Measurements from ENCODE around the gene CA10. TPM values are rescaled to one million over a fixed set of nuclear protein-coding genes. Genes with fewer than 3 reads are reported as not detected.

Gene CA10
- total RNA-seq, 2 experiments from 2014 or later = not detected

DNA sequence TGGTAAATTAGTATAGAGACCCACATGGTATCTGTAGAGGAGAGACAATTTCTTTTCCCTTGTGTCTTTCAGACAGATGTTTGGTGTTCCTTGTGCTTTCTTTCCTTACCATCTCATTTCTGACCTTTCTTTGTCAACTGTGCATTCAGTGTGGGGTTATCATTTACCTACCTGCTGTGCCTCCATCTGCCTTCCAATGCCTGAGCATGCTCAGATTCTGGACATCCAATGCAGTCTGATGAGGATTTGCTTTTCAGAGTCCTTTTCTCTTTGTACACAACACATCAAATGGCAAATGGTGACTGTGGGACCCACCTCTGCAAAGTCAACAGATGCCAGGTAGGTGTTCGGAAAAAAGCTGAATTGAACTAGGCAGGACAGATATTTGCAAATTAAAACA, 364.8 kb downstream of the CA10 start:
- POLR2A ChIA-PET = no interaction called here
- H3K36me3 ChIP-seq (ENCODE audit: insufficient read depth, low read length) = no peaks in the 10 kb centered on the region
- ATAC-seq (ENCODE audit: poor library complexity) (no peak), DNase-seq (no peak)
- H3K4me1 Mint-ChIP-seq (ENCODE audit: low read depth) = no peaks in the 10 kb centered on the region
- peaks cover 0 to 3% of the 10 kb centered on the region in 2 experiments for H3K27me3 ChIP-seq (ENCODE audit: control insufficient read depth in 1 of 2, insufficient read depth in 2 of 2, low read length in 2 of 2)
- no peaks in the 10 kb centered on the region for H3K4me1 ChIP-seq (ENCODE audit: insufficient read depth, low read length)
- peaks cover 56% of the 10 kb centered on the region for H3K27me3 Mint-ChIP-seq
- CTCF ChIA-PET = no interaction called here
- TF ChIP-seq, protein P1, sequence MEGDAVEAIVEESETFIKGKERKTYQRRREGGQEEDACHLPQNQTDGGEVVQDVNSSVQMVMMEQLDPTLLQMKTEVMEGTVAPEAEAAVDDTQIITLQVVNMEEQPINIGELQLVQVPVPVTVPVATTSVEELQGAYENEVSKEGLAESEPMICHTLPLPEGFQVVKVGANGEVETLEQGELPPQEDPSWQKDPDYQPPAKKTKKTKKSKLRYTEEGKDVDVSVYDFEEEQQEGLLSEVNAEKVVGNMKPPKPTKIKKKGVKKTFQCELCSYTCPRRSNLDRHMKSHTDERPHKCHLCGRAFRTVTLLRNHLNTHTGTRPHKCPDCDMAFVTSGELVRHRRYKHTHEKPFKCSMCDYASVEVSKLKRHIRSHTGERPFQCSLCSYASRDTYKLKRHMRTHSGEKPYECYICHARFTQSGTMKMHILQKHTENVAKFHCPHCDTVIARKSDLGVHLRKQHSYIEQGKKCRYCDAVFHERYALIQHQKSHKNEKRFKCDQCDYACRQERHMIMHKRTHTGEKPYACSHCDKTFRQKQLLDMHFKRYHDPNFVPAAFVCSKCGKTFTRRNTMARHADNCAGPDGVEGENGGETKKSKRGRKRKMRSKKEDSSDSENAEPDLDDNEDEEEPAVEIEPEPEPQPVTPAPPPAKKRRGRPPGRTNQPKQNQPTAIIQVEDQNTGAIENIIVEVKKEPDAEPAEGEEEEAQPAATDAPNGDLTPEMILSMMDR (IDR thresholded peaks at IDR 0.05) = no peak
- no peak overlapping the region for H3K4me3 ChIP-seq (ENCODE audit: low read length)
- H3K27ac ChIP-seq (ENCODE audit: low read depth in 1 of 2, low read length in 2 of 2) = no peak overlapping the region
- H3K27ac Mint-ChIP-seq = no peak overlapping the region
- no peaks in the 10 kb centered on the region for H3K36me3 Mint-ChIP-seq (ENCODE audit: low read depth)
- intact Hi-C loops (cut with DNase I, micrococcal nuclease) = no loop called here
- H3K9me3 Mint-ChIP-seq = no peaks in the 10 kb centered on the region
- H3K4me3 Mint-ChIP-seq = no peak overlapping the region
- H3K9me3 ChIP-seq (ENCODE audit: control insufficient read depth in 1 of 2, insufficient read depth in 1 of 2, low read length in 2 of 2) = peaks cover 0 to 9% of the 10 kb centered on the region in 2 experiments

DNA sequence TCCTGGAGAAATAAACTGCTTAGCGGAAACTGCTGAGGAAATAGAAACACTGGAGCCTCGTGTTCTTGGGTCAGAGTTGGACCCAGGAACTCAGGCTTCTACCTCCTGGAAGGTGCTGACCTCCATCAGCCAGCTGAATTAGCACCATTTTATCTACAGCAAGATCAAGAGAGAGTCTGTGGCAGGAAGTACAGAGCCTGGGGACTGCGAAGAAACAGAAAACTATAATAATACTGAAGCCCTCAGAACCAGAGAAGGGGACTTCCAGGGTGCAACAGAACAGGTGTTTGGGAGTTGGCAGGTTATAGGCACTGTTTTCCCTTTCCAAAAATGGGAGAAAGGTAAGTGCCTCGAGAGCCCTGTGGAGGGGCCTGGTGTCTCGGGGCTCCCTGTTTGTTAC, 379.7 kb downstream of the CA10 start:
- no peaks in the 10 kb centered on the region for H3K9me3 Mint-ChIP-seq
- no peaks in the 10 kb centered on the region for H3K4me1 Mint-ChIP-seq (ENCODE audit: low read depth)
- ChIA-PET CTCF (no interaction called here), POLR2A (no interaction called here)
- no peaks in the 10 kb centered on the region for H3K36me3 ChIP-seq (ENCODE audit: insufficient read depth, low read length)
- peaks cover 0 to 4% of the 10 kb centered on the region in 2 experiments for H3K9me3 ChIP-seq (ENCODE audit: control insufficient read depth in 1 of 2, insufficient read depth in 1 of 2, low read length in 2 of 2)
- no peaks in the 10 kb centered on the region for H3K36me3 Mint-ChIP-seq (ENCODE audit: low read depth)
- no peak overlapping the region for H3K27ac ChIP-seq (ENCODE audit: low read depth in 1 of 2, low read length in 2 of 2)
- no peak overlapping the region for H3K4me3 Mint-ChIP-seq
- H3K27me3 Mint-ChIP-seq = peaks cover 36% of the 10 kb centered on the region
- H3K27ac Mint-ChIP-seq = no peak overlapping the region
- ATAC-seq (ENCODE audit: poor library complexity) = no peak
- DNase-seq = no peak
- TF ChIP-seq, protein P1 (IDR thresholded peaks at IDR 0.05) = no peak
- peaks cover 0 to 2% of the 10 kb centered on the region in 2 experiments for H3K27me3 ChIP-seq (ENCODE audit: control insufficient read depth in 1 of 2, insufficient read depth in 2 of 2, low read length in 2 of 2)
- H3K4me3 ChIP-seq (ENCODE audit: low read length) = no peak overlapping the region
- intact Hi-C loops (cut with DNase I, micrococcal nuclease) = no loop called here
- no peaks in the 10 kb centered on the region for H3K4me1 ChIP-seq (ENCODE audit: insufficient read depth, low read length)

DNA sequence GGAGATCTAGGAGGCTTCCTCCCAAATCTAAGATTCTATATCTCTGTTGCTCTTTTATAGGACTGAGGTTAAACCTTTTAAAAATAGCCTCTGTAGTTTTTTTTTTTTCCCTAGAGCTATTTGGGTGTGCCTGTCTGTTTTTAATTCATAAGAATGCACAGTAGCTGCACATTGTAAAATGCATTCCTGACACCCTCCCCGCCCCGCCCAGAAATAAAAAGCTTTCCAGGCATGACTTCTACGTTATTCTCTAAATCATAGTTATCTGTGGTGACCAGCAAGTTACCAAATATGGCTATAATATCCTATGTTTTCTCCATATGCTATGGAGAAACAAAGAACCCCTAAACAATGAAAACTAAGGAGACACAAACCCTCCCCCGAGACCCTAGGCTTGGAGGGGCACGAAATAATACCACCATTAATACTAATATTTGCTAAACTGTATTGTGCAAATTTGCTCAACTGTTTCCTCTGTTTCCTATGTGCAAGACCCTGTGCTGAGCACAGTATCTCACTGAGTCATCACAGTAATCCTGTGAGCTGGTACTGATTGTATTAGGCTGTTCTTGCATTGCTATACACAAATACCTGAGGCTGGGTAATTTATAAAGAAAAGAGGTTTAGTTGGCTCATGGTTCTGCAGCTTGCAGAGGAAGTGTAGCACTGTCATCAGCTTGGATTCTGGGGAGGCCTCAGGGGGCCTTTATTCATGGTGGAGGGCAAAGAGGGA, 388.3 kb downstream of the CA10 start:
- intact Hi-C loops (cut with DNase I, micrococcal nuclease) = no loop called here
- ATAC-seq (ENCODE audit: poor library complexity) (no peak), DNase-seq (no peak)
- no peaks in the 10 kb centered on the region for H3K9me3 Mint-ChIP-seq
- no peaks in the 10 kb centered on the region for H3K9me3 ChIP-seq (ENCODE audit: control insufficient read depth in 1 of 2, insufficient read depth in 1 of 2, low read length in 2 of 2)
- no peaks in the 10 kb centered on the region for H3K36me3 Mint-ChIP-seq (ENCODE audit: low read depth)
- H3K27me3 ChIP-seq (ENCODE audit: control insufficient read depth in 1 of 2, insufficient read depth in 2 of 2, low read length in 2 of 2) = peaks cover 0 to 5% of the 10 kb centered on the region in 2 experiments
- H3K4me3 ChIP-seq (ENCODE audit: low read length) = no peak overlapping the region
- POLR2A ChIA-PET = no interaction called here
- no peaks in the 10 kb centered on the region for H3K4me1 ChIP-seq (ENCODE audit: insufficient read depth, low read length)
- no peak overlapping the region for H3K27ac Mint-ChIP-seq
- TF ChIP-seq, protein P1 (IDR thresholded peaks at IDR 0.05) = no peak
- no peaks in the 10 kb centered on the region for H3K4me1 Mint-ChIP-seq (ENCODE audit: low read depth)
- CTCF ChIA-PET = no interaction called here
- no peak overlapping the region for H3K27ac ChIP-seq (ENCODE audit: low read depth in 1 of 2, low read length in 2 of 2)
- no peaks in the 10 kb centered on the region for H3K36me3 ChIP-seq (ENCODE audit: insufficient read depth, low read length)
- peaks cover 40% of the 10 kb centered on the region for H3K27me3 Mint-ChIP-seq
- no peak overlapping the region for H3K4me3 Mint-ChIP-seq
